Measurements from ENCODE around the gene TBXA2R.

TBXA2R gene

GRCh38 chr19:3608079-3608641 is 1.5 kb upstream of the TBXA2R start:
- Histone ChIP-seq H2AFZ (ENCODE audit: low read length) (no peak overlapping the region), H4K20me1 (ENCODE audit: insufficient read depth, low read length, poor library complexity, severe bottlenecking) (no peaks in the 10 kb centered on the region), H3K36me3 (ENCODE audit: insufficient read depth, low read length) (peaks cover 7% of the 10 kb centered on the region; the same call in 1 of the 2 replicates), H3K4me3 (ENCODE audit: low read length, poor library complexity, severe bottlenecking) (no peak overlapping the region), H3K9me2 (replicated peaks; ENCODE audit: low read depth, low read length) (no peaks in the 10 kb centered on the region), H3K4me1 (ENCODE audit: insufficient read depth, low read length, poor library complexity, severe bottlenecking) (peaks cover 7% of the 10 kb centered on the region), H3K9me3 (ENCODE audit: insufficient read depth, low read depth, low read length) (no peaks in the 10 kb centered on the region), H3K27me3 (ENCODE audit: insufficient read depth, low read length, poor library complexity, severe bottlenecking) (no peaks in the 10 kb centered on the region), H3K4me2 (ENCODE audit: low read depth, low read length, poor library complexity, severe bottlenecking) (no peak overlapping the region), H3K79me2 (ENCODE audit: insufficient read depth, low read length) (no peaks in the 10 kb centered on the region), H3F3A (ENCODE audit: low read depth) (no peaks in the 10 kb centered on the region), H3K9ac (ENCODE audit: low read depth, low read length, poor library complexity, severe bottlenecking) (no peak overlapping the region)
- TF ChIP-seq CTCF (conservative IDR thresholded peaks at IDR 0.05; ENCODE audit: low read length), result no peak
- TF ChIP-seq EZH2phosphoT487 (IDR thresholded peaks at IDR 0.05; ENCODE audit: borderline replicate concordance), result no peak

GRCh38 chr19:3607303-3608078 is 816 bp upstream of the TBXA2R start:
- no peaks in the 10 kb centered on the region for H3K27me3 ChIP-seq (ENCODE audit: insufficient read depth, low read length, poor library complexity, severe bottlenecking)
- no peak overlapping the region for H3K9ac ChIP-seq (ENCODE audit: low read depth, low read length, poor library complexity, severe bottlenecking)
- no peaks in the 10 kb centered on the region for H4K20me1 ChIP-seq (ENCODE audit: insufficient read depth, low read length, poor library complexity, severe bottlenecking)
- H3K79me2 ChIP-seq (ENCODE audit: insufficient read depth, low read length), result no peaks in the 10 kb centered on the region
- no peak overlapping the region for H3K4me3 ChIP-seq (ENCODE audit: low read length, poor library complexity, severe bottlenecking)
- TF ChIP-seq EZH2phosphoT487 (IDR thresholded peaks at IDR 0.05; ENCODE audit: borderline replicate concordance) (no peak), CTCF (conservative IDR thresholded peaks at IDR 0.05; ENCODE audit: low read length) (no peak)
- peaks cover 7% of the 10 kb centered on the region; the same call in 1 of the 2 replicates for H3K36me3 ChIP-seq (ENCODE audit: insufficient read depth, low read length)
- peaks cover 7% of the 10 kb centered on the region for H3K4me1 ChIP-seq (ENCODE audit: insufficient read depth, low read length, poor library complexity, severe bottlenecking)
- no peak overlapping the region for H3K4me2 ChIP-seq (ENCODE audit: low read depth, low read length, poor library complexity, severe bottlenecking)
- no peaks in the 10 kb centered on the region for H3F3A ChIP-seq (ENCODE audit: low read depth)
- H3K9me3 ChIP-seq (ENCODE audit: insufficient read depth, low read depth, low read length), result no peaks in the 10 kb centered on the region
- H3K9me2 ChIP-seq (replicated peaks; ENCODE audit: low read depth, low read length), result no peaks in the 10 kb centered on the region
- H2AFZ ChIP-seq (ENCODE audit: low read length), result no peak overlapping the region

GRCh38 chr19:3606174-3606689 is 443 bp downstream of the TBXA2R start:
- H3K79me2 ChIP-seq (ENCODE audit: insufficient read depth, low read length), result no peaks in the 10 kb centered on the region
- no peak for TF ChIP-seq CTCF (conservative IDR thresholded peaks at IDR 0.05; ENCODE audit: low read length)
- no peak for TF ChIP-seq EZH2phosphoT487 (IDR thresholded peaks at IDR 0.05; ENCODE audit: borderline replicate concordance)
- H4K20me1 ChIP-seq (ENCODE audit: insufficient read depth, low read length, poor library complexity, severe bottlenecking), result no peaks in the 10 kb centered on the region
- H3K4me2 ChIP-seq (ENCODE audit: low read depth, low read length, poor library complexity, severe bottlenecking), result no peak overlapping the region
- H3K36me3 ChIP-seq (ENCODE audit: insufficient read depth, low read length), result no peaks in the 10 kb centered on the region
- no peaks in the 10 kb centered on the region for H3K9me2 ChIP-seq (replicated peaks; ENCODE audit: low read depth, low read length)
- H3K4me3 ChIP-seq (ENCODE audit: low read length, poor library complexity, severe bottlenecking), result no peak overlapping the region
- H3K27me3 ChIP-seq (ENCODE audit: insufficient read depth, low read length, poor library complexity, severe bottlenecking), result no peaks in the 10 kb centered on the region
- no peaks in the 10 kb centered on the region for H3F3A ChIP-seq (ENCODE audit: low read depth)
- H2AFZ ChIP-seq (ENCODE audit: low read length), result no peak overlapping the region
- H3K4me1 ChIP-seq (ENCODE audit: insufficient read depth, low read length, poor library complexity, severe bottlenecking), result peaks cover 7% of the 10 kb centered on the region
- H3K9ac ChIP-seq (ENCODE audit: low read depth, low read length, poor library complexity, severe bottlenecking), result no peak overlapping the region
- no peaks in the 10 kb centered on the region for H3K9me3 ChIP-seq (ENCODE audit: insufficient read depth, low read depth, low read length)

Data from Loucy (cell line).